Small intestine (tissue), 7 donors: ENCODE data around the gene HMGA1. TPM values are rescaled to one million over a fixed set of nuclear protein-coding genes. Genes with fewer than 3 reads are reported as not detected.

ENCODE experiments used
- DNase-seq, 2 donors: peaks; one replicate each; pipeline versions ENCODE4 v3.0.0 to v3.0.0-alpha.2; 2013
- FAIRE-seq: peaks from 2 replicates; lab custom pipeline; 2012; peaks lifted over from hg19 to GRCh38; lab: Jason Lieb, UNC
- H3K27ac ChIP-seq, 3 donors: one replicate each; pipeline ENCODE4 v1.5.1; 2013; ENCODE audit warnings: low read length in 2 of 3, mild to moderate bottlenecking in 2 of 3, control low read depth in 1 of 3, inconsistent platforms in 1 of 3, low read depth in 1 of 3, moderate library complexity in 1 of 3
- H3K27me3 ChIP-seq, 3 donors: one replicate each; pipeline ENCODE4 v1.6.1; 2013; ENCODE audit warnings: low read length in 3 of 3, inconsistent platforms in 1 of 3; ENCODE audit not compliant: control insufficient read depth in 3 of 3, insufficient read depth in 3 of 3
- H3K36me3 ChIP-seq, 3 donors: one replicate each; pipeline ENCODE4 v1.6.1; 2013; ENCODE audit warnings: low read length in 3 of 3, inconsistent platforms in 1 of 3, low read depth in 1 of 3, mild to moderate bottlenecking in 1 of 3, moderate library complexity in 1 of 3; ENCODE audit not compliant: control insufficient read depth in 3 of 3, insufficient read depth in 2 of 3
- H3K4me1 ChIP-seq, 3 donors: one replicate each; pipeline ENCODE4 v1.6.1; 2013; ENCODE audit warnings: low read length in 2 of 3, inconsistent platforms in 1 of 3, low read depth in 1 of 3, mild to moderate bottlenecking in 1 of 3, moderate library complexity in 1 of 3; ENCODE audit not compliant: control insufficient read depth in 3 of 3, insufficient read depth in 2 of 3
- H3K4me3 ChIP-seq, 3 donors: one replicate each; pipeline ENCODE4 v1.5.1; 2013; ENCODE audit warnings: low read length in 3 of 3, control low read depth in 1 of 3, inconsistent platforms in 1 of 3, low read depth in 1 of 3, mild to moderate bottlenecking in 1 of 3, moderate library complexity in 1 of 3
- H3K9me3 ChIP-seq, 2 donors: one replicate each; pipeline ENCODE4 v1.6.1; 2013; ENCODE audit warnings: low read depth in 1 of 2, low read length in 1 of 2; ENCODE audit not compliant: control insufficient read depth in 2 of 2, insufficient read depth in 1 of 2
- WGBS, 3 donors: extraction: QIAGEN DNeasy Blood & Tissue Kit; methylation state at CpG; one replicate each; pipeline ENCODE4 v1.1.7; 2013; 5-methylcytosine and 5-hydroxymethylcytosine counted together
- polyA plus RNA-seq, 4 donors: library from polyadenylated mRNA; stranded (reverse) in 3 of 4; unstranded in 1 of 4; fragments of 200-250 nt in 3 of 4; fragments of 120-200 nt in 1 of 4; gene quantifications; one replicate each; pipeline versions ENCODE4 v1.2.1 to v1.2.3, GENCODE V29; 2013
- donor health status: healthy with polysubstance abuse.
- donor health status: control.
- donor health status: control.
- donor health status: Bipolar disorder and iron deficiency.
- donor health status: healthy.

HMGA1 gene
- polyA plus RNA-seq, 4 donors: 77.6 to 476 (median 170) TPM

DNA sequence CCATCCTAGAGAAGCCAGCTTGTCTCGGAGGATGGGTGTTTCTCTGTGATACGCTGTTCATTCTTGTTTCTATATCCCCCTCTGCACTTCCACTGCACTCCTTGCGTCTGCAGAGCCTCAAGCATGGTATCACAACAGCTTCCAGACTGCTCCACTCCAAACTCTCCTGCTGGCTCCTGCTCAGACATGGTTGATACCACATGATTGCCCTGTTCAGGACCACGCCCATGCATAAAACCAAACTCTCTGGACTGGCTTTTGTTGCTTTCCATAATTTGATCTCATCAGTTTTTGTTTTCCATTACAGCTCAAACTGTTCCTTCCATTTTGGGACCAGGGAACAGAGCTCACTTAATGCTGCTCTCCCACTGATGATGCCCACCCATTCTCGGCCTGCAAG lies 42.2 kb downstream of the HMGA1 start:
- FAIRE-seq (no peak), DNase-seq (no peak)
- 75 to 96% (median 92%) methylated on average over 5 of the region's 5 CpGs for WGBS, 3 donors
- Histone ChIP-seq H3K9me3 (no peaks in the 10 kb centered on the region), H3K4me1 (no peaks in the 10 kb centered on the region), H3K4me3 (no peak overlapping the region), H3K27ac (no peak overlapping the region), H3K36me3 (peaks cover 0 to 16% (median 3%) of the 10 kb centered on the region in 3 donors), H3K27me3 (no peaks in the 10 kb centered on the region)

DNA sequence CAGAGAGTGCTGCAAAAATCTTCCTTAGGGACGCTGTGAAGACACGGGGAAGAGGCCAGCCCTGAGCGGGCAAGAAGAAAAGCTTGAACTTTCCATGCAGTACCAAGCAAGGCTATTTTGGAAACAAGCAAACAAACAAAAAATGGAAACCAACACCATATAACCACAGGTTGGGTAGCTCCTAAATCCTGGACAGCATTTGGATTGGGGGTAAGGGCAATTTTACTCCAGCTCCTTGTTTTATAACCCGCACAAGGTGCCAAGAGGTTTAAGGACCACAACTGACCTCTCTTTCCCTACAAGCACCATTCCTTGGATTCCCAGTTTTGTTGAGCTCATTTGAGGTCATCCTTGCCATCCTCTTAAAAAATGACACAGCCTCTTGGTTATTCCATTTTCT lies 43.5 kb downstream of the HMGA1 start:
- DNase-seq: no peak
- Histone ChIP-seq H3K4me3 (no peak overlapping the region), H3K9me3 (no peaks in the 10 kb centered on the region), H3K4me1 (no peaks in the 10 kb centered on the region), H3K36me3 (peaks cover 2 to 21% (median 3%) of the 10 kb centered on the region in 3 donors), H3K27me3 (no peaks in the 10 kb centered on the region), H3K27ac (no peak overlapping the region)
- FAIRE-seq: no peak
- 93 to 97% (median 95%) methylated on average over 4 of the region's 4 CpGs for WGBS, 3 donors

DNA sequence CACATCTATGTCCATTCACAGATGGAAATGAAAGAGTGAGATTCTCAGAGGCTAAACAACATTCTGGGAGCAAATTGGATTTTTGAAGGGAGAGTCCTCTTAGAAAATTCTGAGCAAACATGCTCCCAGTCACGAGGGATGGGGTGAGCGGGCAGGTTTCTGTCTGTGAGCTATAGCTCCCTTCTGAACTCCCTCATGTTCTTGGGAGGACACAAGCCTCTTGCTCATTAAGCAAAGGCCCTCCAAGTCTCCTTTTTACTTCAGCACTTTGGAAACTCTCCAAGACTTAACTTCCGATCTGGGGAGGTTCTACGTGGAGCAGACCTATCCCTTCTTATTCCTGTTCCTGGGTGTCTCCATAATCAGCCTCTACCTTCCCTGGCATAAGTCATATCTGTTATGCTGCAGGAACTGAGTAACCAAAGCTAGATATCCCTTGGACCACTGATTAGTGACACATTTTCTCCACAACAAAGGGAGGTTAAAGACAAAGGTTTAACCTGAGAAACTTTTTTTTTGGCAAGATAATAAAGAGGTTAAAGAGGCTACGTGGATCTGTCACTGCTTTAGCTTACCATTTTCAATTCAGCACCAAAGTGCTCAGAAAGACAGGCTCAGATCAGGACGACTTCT lies 45.1 kb downstream of the HMGA1 start:
- Histone ChIP-seq H3K9me3 (no peaks in the 10 kb centered on the region), H3K36me3 (peaks cover 2 to 21% (median 3%) of the 10 kb centered on the region in 3 donors), H3K4me1 (no peaks in the 10 kb centered on the region), H3K27ac (no peak overlapping the region), H3K4me3 (no peak overlapping the region), H3K27me3 (no peaks in the 10 kb centered on the region)
- 88 to 92% (median 91%) methylated on average over 6 of the region's 6 CpGs for WGBS, 3 donors
- DNase-seq (no peak), FAIRE-seq (no peak)

GRCh38 chr6:34284563-34285447 lies 48.1 kb downstream of the HMGA1 start:
- peak overlapping the region in 1 of 3 donors; percentile 70 for H3K27ac ChIP-seq
- H3K27me3 ChIP-seq: no peaks in the 10 kb centered on the region
- 67 to 94% (median 78%) methylated on average over 4 of the region's 4 CpGs for WGBS, 3 donors
- FAIRE-seq (no peak), DNase-seq (no peak)
- H3K4me3 ChIP-seq: no peak overlapping the region
- peaks cover 3 to 15% (median 4%) of the 10 kb centered on the region in 3 donors for H3K36me3 ChIP-seq
- H3K4me1 ChIP-seq: peaks cover 0 to 3% (median 0%) of the 10 kb centered on the region in 3 donors
- H3K9me3 ChIP-seq: no peaks in the 10 kb centered on the region

- peak overlapping the region in 1 of 3 donors; percentile 70 for H3K27ac ChIP-seq
- no peak overlapping the region for H3K4me3 ChIP-seq
- H3K36me3 ChIP-seq: peaks cover 3 to 11% (median 4%) of the 10 kb centered on the region in 3 donors
- DNase-seq (no peak), FAIRE-seq (no peak)
- no peaks in the 10 kb centered on the region for H3K9me3 ChIP-seq
- peaks cover 0 to 3% (median 0%) of the 10 kb centered on the region in 3 donors for H3K4me1 ChIP-seq
- whole genome bisulfite sequencing, 3 donors: 83 to 98% (median 90%) methylated on average over 4 of the region's 4 CpGs
- H3K27me3 ChIP-seq: no peaks in the 10 kb centered on the region
Observed at GRCh38 chr6:34285448-34286164, 48.9 kb downstream of the HMGA1 start.

DNA sequence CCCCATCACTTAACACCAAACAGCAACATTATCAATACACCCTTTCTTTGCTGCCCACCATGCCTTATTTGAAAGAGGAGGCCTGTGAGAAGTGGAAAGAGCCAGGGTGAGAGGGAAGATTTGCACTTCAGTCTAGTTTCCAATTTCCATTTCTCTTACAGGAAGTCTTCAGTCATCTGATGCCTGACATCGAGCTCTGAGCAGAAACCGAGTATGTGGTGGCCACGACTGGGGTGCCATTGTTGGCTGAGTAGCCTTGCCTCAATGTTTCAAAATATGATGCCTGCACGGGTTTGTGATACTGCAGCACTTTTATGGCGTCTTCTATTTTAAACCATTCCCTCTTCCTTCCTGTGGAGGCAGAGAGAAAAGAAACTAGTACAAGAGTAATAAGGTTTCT lies 51.9 kb downstream of the HMGA1 start:
- Histone ChIP-seq H3K36me3 (peaks cover 4 to 20% (median 4%) of the 10 kb centered on the region in 3 donors), H3K27me3 (no peaks in the 10 kb centered on the region), H3K9me3 (no peaks in the 10 kb centered on the region), H3K4me1 (peaks cover 0 to 3% (median 0%) of the 10 kb centered on the region in 3 donors), H3K27ac (no peak overlapping the region), H3K4me3 (no peak overlapping the region)
- DNase-seq (no peak), FAIRE-seq (no peak)
- 51 to 79% (median 55%) methylated on average over 5 of the region's 5 CpGs for WGBS, 3 donors

DNA sequence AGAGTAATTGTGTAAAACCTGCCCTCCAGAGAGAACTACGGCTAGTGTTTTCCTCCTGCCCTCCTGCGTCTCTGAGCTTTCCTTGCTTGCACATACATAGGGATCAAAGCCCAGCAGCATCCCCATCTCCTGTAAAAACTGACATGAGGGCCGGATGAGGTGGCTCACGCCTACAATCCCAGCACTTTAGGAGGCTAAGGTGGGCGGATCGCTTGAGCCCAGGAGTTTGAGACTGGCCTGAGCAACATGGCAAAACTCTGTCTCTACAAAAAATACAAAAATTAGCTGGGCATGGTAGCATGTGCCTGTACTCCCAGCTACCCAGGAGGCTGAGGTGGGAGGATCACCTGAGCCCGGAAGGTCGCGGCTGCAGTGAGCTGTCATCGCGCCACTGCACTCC lies 52.5 kb downstream of the HMGA1 start:
- no peaks in the 10 kb centered on the region for H3K27me3 ChIP-seq
- peak overlapping the region in 1 of 3 donors; percentile 13 for H3K27ac ChIP-seq
- WGBS, 3 donors: 90 to 95% (median 94%) methylated on average over 11 of the region's 11 CpGs
- H3K9me3 ChIP-seq: no peaks in the 10 kb centered on the region
- no peak overlapping the region for H3K4me3 ChIP-seq
- FAIRE-seq (no peak), DNase-seq (no peak)
- peaks cover 0 to 3% (median 0%) of the 10 kb centered on the region in 3 donors for H3K4me1 ChIP-seq
- peaks cover 2 to 20% (median 4%) of the 10 kb centered on the region in 3 donors for H3K36me3 ChIP-seq

DNA sequence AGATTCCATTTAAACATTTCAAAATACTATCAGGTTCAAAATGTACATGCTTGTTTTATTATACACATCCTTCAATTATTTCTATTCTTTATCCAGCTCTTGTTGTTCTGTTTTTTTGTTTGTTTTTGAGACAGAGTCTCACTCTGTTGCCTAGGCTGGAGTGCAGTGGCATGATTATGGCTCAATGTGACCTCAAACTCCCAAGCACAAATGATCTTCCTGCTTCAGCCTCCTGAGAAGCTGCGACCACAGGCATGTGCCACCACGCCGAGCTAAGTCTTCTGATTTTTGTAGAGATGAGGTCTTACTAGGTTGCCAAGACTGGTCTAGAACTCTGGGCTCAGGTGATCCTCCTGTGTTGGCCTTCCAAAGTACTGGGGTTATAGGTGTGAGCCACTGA lies 56.3 kb downstream of the HMGA1 start:
- Histone ChIP-seq H3K27me3 (no peaks in the 10 kb centered on the region), H3K27ac (no peak overlapping the region), H3K4me3 (no peak overlapping the region), H3K36me3 (peaks cover 2 to 22% (median 4%) of the 10 kb centered on the region in 3 donors), H3K4me1 (peaks cover 0 to 3% (median 0%) of the 10 kb centered on the region in 3 donors), H3K9me3 (no peaks in the 10 kb centered on the region)
- no peak for FAIRE-seq
- 98 to 100% (median 100%) methylated on average over 3 of the region's 3 CpGs for WGBS, 3 donors
- no peak for DNase-seq
